Lower lobe of right lung (tissue), 2 donors: Measurements from ENCODE around the gene CFAP46. TPM values are rescaled to one million over a fixed set of nuclear protein-coding genes. Genes with fewer than 3 reads are reported as not detected.

Source experiments
- ATAC-seq, 2 donors: fragments of 200-7000 bp; cut with Tn5 transposase; one replicate each; pipeline ENCODE4 v1.9.1; 2020 to 2022; ENCODE audit warnings: mild to moderate bottlenecking in 2 of 2, moderate library complexity in 2 of 2
- DNase-seq: peaks from one replicate; pipeline ENCODE4 v3.0.0-alpha.2; 2020
- H3K27ac ChIP-seq: fragments of 200-600 bp; one replicate; pipeline ENCODE4 v1.8.0; 2022
- H3K27me3 ChIP-seq: fragments of 200-600 bp; one replicate; pipeline ENCODE4 v1.8.0; 2022; ENCODE audit warnings: low read depth
- H3K36me3 ChIP-seq: fragments of 200-600 bp; one replicate; pipeline ENCODE4 v1.8.0; 2022; ENCODE audit warnings: mild to moderate bottlenecking
- H3K4me1 ChIP-seq: fragments of 200-600 bp; one replicate; pipeline ENCODE4 v1.8.0; 2022
- H3K4me3 ChIP-seq: fragments of 200-600 bp; one replicate; pipeline ENCODE4 v1.8.0; 2022; ENCODE audit warnings: mild to moderate bottlenecking
- H3K9me3 ChIP-seq: fragments of 200-600 bp; one replicate; pipeline ENCODE4 v1.8.0; 2022
- intact Hi-C: fragments of 100-400 bp; cut with DNase I; formaldehyde crosslinking; loops from one replicate; pipeline ENCODE4 v1.11.0; 2022
- total RNA-seq: library from RNA; stranded (reverse); fragmentation: NEBNext Ultra II Directional; extraction: Animal tissue kit (Norgen Biotek cat#: 25700); gene quantifications from one replicate; pipeline ENCODE4 v1.2.1, GENCODE V29; 2021
- TF ChIP-seq, protein P1 (sequence below): fragments of 200-600 bp; IDR thresholded peaks from one replicate; pipeline ENCODE4 v1.8.0; 2022; ENCODE audit warnings: antibody characterized with exemption, mild to moderate bottlenecking
- donor health status: DM: no; HTN: yes; CAD: no; lungs with severe emphysema.

Gene CFAP46
- total RNA-seq, 1 donor from 2014 or later = 9.0 TPM

DNA sequence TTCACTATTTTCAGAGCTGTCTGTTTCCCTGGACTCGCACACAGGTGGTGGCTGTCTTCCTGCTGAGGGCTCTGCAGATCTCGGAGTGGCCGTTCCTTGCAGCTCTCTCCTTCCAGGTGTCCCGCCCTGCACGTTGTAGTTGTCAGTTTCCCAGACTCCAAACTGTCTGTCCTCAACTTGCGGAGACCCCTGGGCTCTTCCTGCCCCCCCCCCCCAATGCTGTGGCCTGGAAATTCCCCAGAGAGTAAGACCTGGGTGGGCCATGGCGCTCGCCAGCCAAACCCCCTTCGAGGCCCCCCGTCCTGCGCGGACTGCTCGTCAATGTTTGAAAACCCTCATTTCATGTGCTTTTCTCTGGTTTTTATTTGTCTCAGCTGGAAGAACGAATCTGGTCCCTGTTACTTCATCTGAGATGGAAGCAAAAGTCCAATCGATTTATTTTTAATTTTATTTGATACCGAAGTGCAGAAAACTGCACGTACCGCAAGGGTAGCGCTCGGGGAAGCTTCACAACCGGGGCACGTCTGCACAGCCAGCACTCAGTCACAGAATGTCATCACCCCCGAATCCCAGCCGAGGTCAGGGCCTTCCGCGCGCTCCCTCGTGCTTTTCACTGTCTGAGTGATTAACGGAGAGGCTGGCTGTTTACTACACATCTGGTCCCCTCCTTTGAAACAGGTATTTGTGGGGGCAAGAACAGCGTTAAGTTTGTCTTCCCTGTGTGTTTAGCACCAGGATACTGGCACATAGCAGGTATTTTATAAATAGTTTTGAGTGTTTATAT lies 110.0 kb downstream of the CFAP46 start:
- Histone ChIP-seq H3K36me3 (no peaks in the 10 kb centered on the region), H3K4me1 (peaks cover 5% of the 10 kb centered on the region), H3K9me3 (no peaks in the 10 kb centered on the region), H3K4me3 (no peak overlapping the region), H3K27me3 (peaks cover 40% of the 10 kb centered on the region), H3K27ac (no peak overlapping the region)
- intact Hi-C loops = no loop called here
- no peak for ATAC-seq
- TF ChIP-seq, protein P1, sequence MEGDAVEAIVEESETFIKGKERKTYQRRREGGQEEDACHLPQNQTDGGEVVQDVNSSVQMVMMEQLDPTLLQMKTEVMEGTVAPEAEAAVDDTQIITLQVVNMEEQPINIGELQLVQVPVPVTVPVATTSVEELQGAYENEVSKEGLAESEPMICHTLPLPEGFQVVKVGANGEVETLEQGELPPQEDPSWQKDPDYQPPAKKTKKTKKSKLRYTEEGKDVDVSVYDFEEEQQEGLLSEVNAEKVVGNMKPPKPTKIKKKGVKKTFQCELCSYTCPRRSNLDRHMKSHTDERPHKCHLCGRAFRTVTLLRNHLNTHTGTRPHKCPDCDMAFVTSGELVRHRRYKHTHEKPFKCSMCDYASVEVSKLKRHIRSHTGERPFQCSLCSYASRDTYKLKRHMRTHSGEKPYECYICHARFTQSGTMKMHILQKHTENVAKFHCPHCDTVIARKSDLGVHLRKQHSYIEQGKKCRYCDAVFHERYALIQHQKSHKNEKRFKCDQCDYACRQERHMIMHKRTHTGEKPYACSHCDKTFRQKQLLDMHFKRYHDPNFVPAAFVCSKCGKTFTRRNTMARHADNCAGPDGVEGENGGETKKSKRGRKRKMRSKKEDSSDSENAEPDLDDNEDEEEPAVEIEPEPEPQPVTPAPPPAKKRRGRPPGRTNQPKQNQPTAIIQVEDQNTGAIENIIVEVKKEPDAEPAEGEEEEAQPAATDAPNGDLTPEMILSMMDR = no peak
- DNase-seq = no peak

DNA sequence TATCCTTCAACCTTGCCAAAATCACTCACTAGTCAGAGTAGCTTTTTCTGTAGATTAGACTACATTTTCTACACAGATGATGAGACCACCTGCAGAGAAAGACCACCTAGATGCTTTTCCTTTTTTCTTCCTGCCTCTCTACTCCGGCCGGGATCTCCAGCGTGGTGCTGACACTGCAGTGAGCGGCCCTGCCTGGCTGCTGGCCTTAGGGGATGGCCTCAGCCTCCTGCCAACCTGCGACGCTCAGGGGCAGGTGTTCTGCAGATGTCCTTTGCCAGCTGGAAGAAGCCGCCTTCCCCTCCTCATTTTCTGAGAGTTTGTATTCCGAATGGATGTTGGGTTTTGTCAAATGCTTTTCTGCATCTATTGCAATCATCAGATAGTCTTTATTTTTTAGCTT lies 113.0 kb downstream of the CFAP46 start:
- H3K36me3 ChIP-seq = no peaks in the 10 kb centered on the region
- intact Hi-C loops = no loop called here
- TF ChIP-seq, protein P1 = no peak
- DNase-seq (no peak), ATAC-seq (no peak)
- no peak overlapping the region for H3K4me3 ChIP-seq
- H3K4me1 ChIP-seq = no peaks in the 10 kb centered on the region
- H3K9me3 ChIP-seq = no peaks in the 10 kb centered on the region
- H3K27me3 ChIP-seq = peaks cover 19% of the 10 kb centered on the region
- no peak overlapping the region for H3K27ac ChIP-seq

DNA sequence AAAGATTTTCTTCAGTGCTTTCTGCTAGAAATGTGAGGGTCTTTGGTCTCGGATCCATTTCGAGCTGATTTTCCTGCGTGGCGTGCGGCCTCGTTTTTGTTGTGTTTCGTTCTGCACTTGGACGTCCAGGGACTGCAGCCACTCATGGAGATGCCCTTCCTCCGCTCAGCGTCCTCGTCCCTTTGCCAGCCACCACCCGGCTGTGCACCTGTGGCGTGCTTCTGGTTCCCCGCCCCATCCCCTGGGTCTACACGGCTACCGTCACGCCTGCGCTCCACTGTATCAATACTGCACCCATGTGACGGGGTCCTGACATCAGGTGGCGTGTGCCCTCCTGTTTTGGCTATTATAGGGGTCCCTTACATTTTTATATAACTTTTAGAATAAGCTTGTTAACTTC lies 113.7 kb downstream of the CFAP46 start:
- H3K4me3 ChIP-seq = no peak overlapping the region
- no peak overlapping the region for H3K27ac ChIP-seq
- no peaks in the 10 kb centered on the region for H3K9me3 ChIP-seq
- H3K4me1 ChIP-seq = no peaks in the 10 kb centered on the region
- intact Hi-C loops = no loop called here
- ATAC-seq = no peak
- H3K36me3 ChIP-seq = no peaks in the 10 kb centered on the region
- DNase-seq = no peak
- H3K27me3 ChIP-seq = peaks cover 12% of the 10 kb centered on the region
- TF ChIP-seq, protein P1 = no peak

DNA sequence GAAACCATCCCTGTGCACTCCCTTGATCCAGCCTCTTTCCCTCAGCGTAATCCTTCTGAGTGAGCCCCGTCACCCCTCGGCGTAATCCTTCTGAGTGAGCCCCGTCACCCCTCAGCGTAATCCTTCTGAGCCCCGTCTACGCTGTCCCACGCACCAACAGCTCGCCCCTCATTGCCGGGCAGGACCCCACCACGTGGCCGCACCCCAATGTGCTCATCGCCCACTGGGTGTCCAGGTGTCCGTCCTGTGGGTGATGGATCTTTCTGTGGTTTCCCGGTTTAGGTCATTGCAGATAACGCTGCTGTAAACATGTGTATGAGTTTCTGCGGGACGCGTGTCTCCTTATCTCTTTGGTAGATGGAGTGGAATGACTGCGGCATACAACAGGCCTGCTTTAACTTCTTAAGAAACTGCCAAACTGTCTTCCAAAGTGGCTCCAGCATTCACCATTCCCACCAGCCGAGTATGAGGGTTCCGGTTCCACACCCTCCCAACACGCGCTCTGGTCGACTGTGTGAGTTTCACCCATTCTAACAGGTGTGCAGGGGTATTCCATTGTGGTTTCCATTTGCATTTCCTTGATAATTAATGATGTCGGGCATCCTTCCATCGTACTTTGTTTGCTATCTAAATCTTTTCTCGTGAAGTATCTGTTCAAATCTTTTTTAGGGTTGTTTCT lies 114.4 kb downstream of the CFAP46 start:
- ATAC-seq = no peak
- no peaks in the 10 kb centered on the region for H3K9me3 ChIP-seq
- intact Hi-C loops = no loop called here
- peaks cover 5% of the 10 kb centered on the region for H3K27me3 ChIP-seq
- no peaks in the 10 kb centered on the region for H3K4me1 ChIP-seq
- no peak overlapping the region for H3K27ac ChIP-seq
- TF ChIP-seq, protein P1 = no peak
- H3K4me3 ChIP-seq = no peak overlapping the region
- DNase-seq = no peak
- H3K36me3 ChIP-seq = no peaks in the 10 kb centered on the region

DNA sequence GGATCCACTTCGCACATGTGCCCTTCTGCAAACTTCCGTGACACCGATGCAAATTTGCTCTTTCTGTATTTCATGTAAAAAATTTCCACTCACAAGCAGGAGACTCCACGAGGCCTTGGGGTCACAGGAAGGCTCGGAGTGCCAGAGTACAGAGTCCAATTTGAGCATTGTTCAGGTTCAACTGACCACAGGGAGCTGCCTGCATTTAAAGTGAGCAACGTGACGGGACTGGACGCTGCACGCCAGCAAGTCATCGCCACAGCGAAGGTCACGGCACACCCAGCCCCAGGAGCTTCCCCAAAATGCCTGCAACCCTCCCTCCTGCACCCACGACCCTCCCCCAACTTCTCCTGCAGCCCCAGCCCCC lies 115.0 kb downstream of the CFAP46 start:
- Histone ChIP-seq H3K27me3 (no peaks in the 10 kb centered on the region), H3K9me3 (no peaks in the 10 kb centered on the region), H3K27ac (no peak overlapping the region), H3K4me3 (no peak overlapping the region), H3K36me3 (no peaks in the 10 kb centered on the region), H3K4me1 (no peaks in the 10 kb centered on the region)
- TF ChIP-seq, protein P1 = no peak
- no peak for DNase-seq
- ATAC-seq = no peak
- intact Hi-C loops = no loop called here
